HG02642 (cell line): ENCODE measurements around the gene RALGAPB.
"Not testable (repeated sequence)": the region's sequence is repeated elsewhere in the genome, so short reads cannot be mapped to it uniquely, and the experiment has no call there.

Experiments
- ATAC-seq: cut with Tn5 transposase; IDR thresholded peaks from one replicate; pipeline ENCODE4 v1.9.1; 2021; ENCODE audit warnings: mild to moderate bottlenecking; ENCODE audit not compliant: unreplicated experiment, poor library complexity

RALGAPB gene

GRCh38 chr20:38446441-38447209, 26.0 kb upstream of the RALGAPB start:
- peak; percentile 83 for ATAC-seq

- ATAC-seq, result no peak
Measured at GRCh38 chr20:38447251-38447661, 25.4 kb upstream of the RALGAPB start.

- no peak for ATAC-seq
Measured at GRCh38 chr20:38447931-38448675, 24.5 kb upstream of the RALGAPB start.

- ATAC-seq, result no peak
Measured at GRCh38 chr20:38449046-38449445, 23.6 kb upstream of the RALGAPB start.

GRCh38 chr20:38450412-38450975, 22.1 kb upstream of the RALGAPB start:
- no peak for ATAC-seq

- no peak for ATAC-seq
Measured at GRCh38 chr20:38452880-38453624, 19.6 kb upstream of the RALGAPB start.

GRCh38 chr20:38453941-38454340, 18.7 kb upstream of the RALGAPB start:
- no peak for ATAC-seq

GRCh38 chr20:38454556-38455473, 17.8 kb upstream of the RALGAPB start:
- ATAC-seq, result no peak

- no peak for ATAC-seq
Measured at GRCh38 chr20:38458314-38458713, 14.3 kb upstream of the RALGAPB start.

GRCh38 chr20:38460040-38460623, 12.5 kb upstream of the RALGAPB start:
- no peak for ATAC-seq

GRCh38 chr20:38460631-38461030, 12.0 kb upstream of the RALGAPB start:
- ATAC-seq, result not testable (repeated sequence)

GRCh38 chr20:38461167-38461566, 11.5 kb upstream of the RALGAPB start:
- not testable (repeated sequence) for ATAC-seq

- ATAC-seq, result not testable (repeated sequence)
Measured at GRCh38 chr20:38461569-38461968, 11.1 kb upstream of the RALGAPB start.

- ATAC-seq, result no peak
Measured at GRCh38 chr20:38466171-38466570, 6.5 kb upstream of the RALGAPB start.

GRCh38 chr20:38466983-38467382, 5.7 kb upstream of the RALGAPB start:
- no peak for ATAC-seq

GRCh38 chr20:38471245-38471644, 1.4 kb upstream of the RALGAPB start:
- ATAC-seq, result no peak

GRCh38 chr20:38471987-38472512, 593 bp upstream of the RALGAPB start:
- ATAC-seq, result no peak

- ATAC-seq, result no peak
Measured at GRCh38 chr20:38473367-38473795, 738 bp downstream of the RALGAPB start.

GRCh38 chr20:38477747-38478146, 5.1 kb downstream of the RALGAPB start:
- no peak for ATAC-seq
